Head of caudate nucleus (tissue), 42 donors: Measurements from ENCODE around the gene ZFHX3.

Experiments used
- DNase-seq, 42 donors: peaks; one replicate each; pipeline versions ENCODE4 v3.0.0 to v3.0.0-alpha.2; 2020 to 2021; ENCODE audit warnings: mixed read lengths in 7 of 42
- intact Hi-C: fragments of 100-400 bp; cut with DNase I; formaldehyde crosslinking; loops from one replicate; pipeline ENCODE4 v1.15.0; 2022

Gene ZFHX3

DNA sequence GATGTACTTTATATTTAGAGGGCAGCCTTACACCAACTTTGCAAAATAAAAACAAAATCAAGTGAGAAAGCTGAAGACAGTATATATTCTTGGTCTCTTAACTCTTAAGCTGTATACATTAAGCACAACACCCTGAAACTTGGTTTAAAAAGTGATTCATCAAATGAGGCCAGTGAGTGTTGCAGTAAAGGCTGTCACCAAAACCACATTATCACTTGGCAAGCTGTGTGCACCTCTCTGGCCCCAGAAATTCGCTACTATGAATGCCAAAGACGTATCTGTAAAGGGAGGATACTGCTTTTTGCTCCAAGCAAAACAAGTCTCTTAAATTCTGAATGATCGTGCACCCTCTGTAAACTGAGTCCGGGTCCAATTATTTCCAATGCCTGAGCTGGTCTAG, 163.9 kb downstream of the ZFHX3 start:
- intact Hi-C loops = no loop called here
- DNase-seq = no peak

DNA sequence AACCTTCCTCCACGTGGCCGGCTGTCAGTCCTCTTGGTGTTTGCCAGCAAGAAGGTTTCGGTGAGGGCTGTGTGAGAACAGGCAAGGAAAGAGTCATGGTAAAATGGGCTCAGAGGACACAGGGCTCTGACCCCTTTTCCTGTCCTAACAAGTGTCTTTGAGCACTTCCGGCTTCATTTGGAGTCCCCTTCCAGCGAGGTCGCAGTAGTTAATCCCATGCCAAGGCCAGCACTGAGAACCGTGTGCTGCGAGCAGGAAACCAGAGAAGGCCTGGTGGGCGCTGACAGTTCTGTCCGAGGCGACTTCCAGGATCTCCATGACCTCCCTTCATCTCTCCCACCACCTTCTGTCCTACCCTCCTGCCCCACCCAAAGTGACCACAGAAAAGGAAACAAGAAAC, 168.1 kb downstream of the ZFHX3 start:
- no peak for DNase-seq
- intact Hi-C loops = no loop called here

DNA sequence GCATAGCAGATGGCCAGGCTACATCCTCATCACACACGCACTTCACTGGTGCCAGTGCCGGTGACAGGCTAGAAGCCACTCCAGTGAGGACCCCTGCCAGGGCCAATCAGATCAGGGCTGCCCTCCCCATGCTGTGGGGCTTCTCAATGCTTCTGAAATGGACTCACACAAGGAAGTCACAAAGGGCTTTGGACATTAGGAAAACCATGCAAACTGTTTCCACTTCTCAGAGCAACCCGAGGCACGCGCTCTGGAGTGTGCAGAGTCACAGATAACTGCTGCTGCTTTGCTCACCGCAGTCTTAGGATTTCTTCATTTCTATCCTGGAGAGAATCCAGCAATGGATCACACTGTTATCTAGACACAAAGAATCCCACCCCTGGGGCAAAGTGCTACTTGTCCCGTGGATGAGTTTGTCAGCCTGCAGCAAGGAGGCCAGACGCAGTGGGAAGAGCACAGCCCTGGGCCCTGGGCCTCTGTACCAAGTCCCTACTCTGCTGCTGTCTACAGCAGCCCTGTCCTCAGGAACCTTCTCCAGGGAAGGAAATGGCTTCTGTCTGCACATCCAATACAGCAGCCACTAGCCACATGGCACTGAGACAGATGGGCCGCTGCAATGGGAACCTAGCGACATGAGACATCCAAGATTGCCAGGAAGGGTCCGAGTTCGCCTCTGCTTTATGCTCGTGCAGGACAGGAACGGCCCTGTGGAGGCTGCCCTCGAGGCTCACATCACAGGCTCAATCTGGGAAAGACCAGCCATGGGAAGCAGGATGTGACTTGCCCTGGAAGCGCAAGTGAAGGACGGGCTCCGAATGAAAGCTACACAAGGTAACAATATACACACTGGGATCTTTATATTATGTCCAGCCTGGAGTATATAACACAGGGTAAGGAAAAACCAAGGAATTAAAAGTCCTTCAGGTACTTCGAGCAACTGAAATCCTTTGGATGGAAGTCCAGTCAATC, 169.3 kb downstream of the ZFHX3 start:
- no peak for DNase-seq
- intact Hi-C loops = no loop called here

DNA sequence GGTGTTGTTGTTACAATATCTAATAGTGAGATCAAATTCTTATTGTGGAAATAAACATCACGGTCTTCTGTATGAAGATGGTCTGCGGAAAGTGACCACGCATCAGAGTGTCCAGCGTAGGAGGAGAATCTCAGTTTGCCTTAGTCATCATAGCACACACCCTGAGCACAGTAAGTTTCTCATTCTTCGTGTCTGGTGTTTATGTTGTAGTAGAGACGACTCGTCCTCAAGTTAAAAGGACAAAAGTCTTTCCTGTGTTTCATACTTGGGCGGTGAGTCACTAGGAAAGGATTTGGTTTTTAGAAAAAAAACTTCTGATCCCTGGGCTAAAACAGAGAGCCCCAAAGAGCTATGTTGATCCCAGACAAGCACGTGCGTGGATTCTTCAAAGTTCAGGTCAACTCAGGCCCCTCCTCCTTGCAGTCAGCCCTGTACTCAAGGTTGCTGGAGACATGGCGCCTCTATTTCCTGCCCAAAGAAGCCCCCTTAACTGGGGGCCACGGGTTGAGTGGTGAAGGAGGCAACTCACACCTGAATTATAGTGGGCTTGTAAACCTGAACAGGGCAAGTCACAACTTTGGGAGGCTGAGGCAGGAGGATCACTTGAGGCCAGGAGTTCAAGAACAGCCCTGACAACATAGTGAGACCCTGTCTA, 170.4 kb downstream of the ZFHX3 start:
- no peak for DNase-seq
- intact Hi-C loops = no loop called here

DNA sequence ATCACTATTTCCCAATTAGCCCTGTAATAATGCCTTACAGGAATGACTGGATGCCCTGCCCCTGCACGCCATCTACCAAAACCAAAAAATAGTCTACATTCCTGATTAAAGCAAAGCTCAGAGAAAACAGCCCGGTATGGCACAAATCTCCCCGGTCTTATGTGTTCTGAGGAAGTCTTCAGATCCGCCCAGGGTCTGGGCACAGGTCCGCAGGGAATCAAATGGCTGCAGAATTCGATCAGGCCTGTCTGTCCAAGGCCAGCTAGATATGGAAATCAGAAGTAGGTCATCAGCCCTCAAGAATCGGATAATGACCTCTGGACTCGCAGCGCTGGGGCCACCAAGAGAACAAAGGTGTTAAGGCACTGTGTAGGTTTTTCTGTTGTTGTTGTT, 171.0 kb downstream of the ZFHX3 start:
- DNase-seq = no peak
- intact Hi-C loops = no loop called here

DNA sequence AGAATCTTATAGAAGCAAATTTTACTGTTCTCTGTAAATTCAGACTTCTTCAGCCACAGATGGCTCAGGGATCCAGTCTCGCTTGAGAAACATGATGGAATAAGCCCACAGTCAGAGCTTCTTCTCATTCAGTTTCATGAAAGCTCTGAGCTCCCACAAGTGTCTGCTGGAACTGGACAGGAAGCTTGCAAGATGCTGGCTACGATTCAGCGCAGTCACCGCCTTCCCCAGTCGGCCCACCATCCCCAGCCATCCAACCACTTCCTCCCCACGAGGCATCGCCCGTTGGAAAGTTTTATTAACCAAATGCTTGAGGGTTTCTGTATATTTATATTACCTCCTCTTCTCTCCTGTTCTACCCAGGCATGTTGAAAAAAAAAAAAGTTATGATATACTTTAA, 171.7 kb downstream of the ZFHX3 start:
- peak in 23 of 42 donors; percentile 15 to 60 (median 38) for DNase-seq
- intact Hi-C loops = no loop called here

DNA sequence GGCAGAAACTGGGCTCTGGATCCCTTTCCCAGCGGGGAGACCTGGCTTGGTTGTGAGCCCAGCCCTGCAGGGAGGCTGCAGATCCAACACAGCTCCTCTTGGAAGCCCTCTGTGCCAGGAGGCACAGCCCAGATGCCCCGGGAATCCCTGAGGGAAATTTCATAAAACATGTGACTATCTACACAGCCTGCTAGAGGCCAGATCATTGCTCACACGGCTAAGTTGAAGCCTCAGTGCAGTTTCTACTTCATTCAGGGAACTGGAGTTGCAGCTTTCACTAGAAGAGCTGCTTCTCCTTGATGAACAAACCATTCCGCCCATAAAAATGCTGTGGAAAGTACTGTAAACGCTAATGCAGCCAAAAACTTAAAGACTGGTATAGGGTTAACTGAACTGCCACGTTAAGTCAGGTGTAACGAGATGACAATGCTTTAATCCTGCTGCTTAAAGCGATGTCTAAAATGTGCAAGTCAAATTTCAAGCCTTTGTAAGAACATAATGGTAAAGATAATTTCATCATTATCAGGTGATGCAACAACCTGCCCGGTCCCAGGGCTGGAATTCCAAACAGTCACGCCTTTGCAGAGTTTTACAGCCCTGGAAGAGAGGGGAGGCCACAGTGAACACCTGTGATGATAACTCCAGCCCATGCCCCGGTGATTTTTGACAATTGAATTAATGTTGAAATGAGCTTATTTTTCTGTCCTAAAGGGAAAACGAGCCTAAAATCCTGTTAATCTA, 172.5 kb downstream of the ZFHX3 start:
- intact Hi-C loops = no loop called here
- DNase-seq = no peak

DNA sequence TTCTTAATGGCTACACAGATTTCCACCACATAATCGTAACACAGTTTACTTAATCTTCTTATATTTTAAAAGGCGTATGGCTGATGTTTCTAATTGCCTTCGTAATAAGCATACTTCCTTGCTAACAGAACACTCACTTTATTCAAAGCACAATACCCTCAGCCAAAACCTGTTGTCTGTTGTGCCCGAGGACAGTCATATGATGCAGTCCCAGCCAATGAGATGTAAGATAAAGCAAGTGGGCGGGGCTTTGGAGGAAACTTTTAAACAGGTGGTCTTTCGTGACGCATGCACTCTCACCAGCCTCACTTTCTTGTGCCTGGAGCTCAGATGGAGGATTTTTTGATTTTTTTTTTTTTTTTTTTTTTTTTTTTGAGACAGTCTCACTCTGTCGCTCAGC, 174.1 kb downstream of the ZFHX3 start:
- intact Hi-C loops = no loop called here

DNA sequence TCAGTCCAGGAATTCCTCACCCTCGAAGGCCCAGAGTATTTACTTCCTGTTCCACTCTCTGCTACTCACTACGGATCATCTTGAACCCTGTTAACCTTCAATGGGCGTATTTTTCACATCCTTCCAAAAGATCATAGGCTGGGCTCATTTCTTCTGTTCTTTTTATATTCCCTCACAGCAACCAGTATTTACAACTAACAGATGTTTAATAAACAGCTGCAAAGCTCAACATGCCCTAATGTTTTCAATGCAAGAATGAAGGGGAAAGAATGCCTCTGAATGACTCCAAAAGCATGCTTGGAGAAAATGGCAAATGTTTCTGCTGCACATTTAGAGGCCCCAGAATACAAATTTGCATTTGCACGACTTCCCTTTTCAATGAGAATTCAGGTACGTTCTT, 174.9 kb downstream of the ZFHX3 start:
- intact Hi-C loops = no loop called here
- no peak for DNase-seq

More for the DNA sequence above, 174.1 kb downstream of the ZFHX3 start:
- peak in 1 of 42 donors; percentile 3 for DNase-seq

DNA sequence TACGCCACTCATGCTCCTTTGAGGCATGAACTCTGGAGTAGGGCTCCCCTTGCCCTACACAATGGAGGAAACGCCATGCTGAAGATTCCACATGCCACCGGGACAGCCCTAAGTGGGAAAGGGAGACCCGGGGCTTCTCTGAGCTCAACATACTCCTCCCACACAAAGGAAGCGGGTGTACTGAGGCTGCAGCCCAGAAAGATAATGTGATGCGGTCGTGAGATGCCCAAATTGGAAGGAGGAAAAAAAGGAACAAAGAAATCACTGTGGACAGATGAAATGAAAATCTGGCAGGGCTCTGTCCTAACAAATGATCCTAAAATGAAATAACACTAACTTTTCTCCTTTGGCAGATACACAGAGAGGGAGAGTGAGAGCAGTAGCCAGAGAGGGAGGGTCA, 182.1 kb downstream of the ZFHX3 start:
- no peak for DNase-seq
- intact Hi-C loops = no loop called here

DNA sequence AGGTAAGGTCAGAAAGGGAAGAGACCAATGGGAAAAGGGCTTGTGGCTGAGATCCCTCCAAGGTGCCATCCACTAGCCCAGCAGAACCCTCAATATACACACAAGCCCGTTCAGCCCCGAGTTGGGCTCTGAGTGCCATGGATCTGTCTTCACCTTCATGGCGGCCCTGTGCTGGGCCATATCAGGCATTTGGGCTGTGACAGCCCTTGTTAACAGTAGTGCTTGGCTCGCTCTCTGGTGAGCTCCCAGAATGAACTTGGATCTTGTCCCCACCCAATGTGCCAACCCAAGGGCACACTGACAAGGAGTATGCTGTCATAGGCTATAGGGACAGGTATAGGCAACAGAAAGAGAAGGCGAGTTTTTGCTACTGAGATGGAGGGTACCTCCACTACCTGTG, 182.7 kb downstream of the ZFHX3 start:
- no peak for DNase-seq
- intact Hi-C loops = no loop called here

DNA sequence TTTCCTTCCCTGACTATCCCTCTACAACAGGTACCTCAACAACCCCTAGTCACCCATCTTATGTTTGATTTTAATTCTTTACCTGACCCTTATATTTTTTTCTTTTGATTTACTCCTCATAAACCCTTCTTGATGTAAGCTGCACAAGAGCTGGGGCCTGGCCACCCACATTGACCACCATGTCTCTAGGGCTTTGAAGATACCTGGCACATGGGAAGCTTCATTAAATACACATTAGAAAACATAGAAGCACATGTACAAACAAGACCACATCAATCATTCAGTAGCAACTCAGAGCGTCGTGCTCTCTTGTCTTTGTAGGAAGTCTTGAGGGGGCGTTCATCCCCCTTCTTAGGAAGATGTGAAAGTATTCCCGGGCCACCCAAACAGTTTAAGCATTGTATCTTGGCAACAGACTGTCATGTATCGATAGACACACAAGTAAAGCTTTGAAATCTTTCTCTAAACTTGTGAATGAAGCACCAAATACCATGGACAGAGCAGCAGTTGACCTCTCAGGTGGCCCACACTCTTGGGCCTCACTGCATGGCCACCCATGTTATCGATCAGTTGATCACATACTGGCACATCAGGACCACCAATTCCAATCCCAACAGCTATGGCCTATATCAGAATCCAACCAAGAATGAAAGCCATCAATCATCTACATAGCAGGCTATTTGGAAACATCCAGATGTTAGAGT, 183.6 kb downstream of the ZFHX3 start:
- intact Hi-C loops = no loop called here
- DNase-seq = peak in 1 of 42 donors; percentile 1

DNA sequence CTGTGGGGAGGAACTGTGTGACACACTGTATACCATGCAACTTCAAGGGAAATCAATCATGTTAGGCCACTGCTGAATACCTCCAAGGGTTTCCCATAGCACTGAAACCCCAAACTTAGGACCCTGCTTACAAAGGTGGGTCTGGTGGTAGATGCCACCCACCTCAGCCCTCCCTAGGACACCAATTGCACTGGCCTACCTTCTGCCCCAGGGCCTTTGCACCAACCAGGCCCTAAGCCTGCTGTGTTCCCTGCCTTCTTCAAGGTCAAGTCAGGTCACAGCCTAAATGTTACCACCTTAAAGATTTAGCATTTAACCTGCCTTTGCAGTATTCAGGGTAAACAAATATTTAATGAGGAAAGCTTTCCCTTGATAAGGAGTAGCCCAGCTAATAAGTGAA, 185.8 kb downstream of the ZFHX3 start:
- intact Hi-C loops = no loop called here
- DNase-seq = no peak

DNA sequence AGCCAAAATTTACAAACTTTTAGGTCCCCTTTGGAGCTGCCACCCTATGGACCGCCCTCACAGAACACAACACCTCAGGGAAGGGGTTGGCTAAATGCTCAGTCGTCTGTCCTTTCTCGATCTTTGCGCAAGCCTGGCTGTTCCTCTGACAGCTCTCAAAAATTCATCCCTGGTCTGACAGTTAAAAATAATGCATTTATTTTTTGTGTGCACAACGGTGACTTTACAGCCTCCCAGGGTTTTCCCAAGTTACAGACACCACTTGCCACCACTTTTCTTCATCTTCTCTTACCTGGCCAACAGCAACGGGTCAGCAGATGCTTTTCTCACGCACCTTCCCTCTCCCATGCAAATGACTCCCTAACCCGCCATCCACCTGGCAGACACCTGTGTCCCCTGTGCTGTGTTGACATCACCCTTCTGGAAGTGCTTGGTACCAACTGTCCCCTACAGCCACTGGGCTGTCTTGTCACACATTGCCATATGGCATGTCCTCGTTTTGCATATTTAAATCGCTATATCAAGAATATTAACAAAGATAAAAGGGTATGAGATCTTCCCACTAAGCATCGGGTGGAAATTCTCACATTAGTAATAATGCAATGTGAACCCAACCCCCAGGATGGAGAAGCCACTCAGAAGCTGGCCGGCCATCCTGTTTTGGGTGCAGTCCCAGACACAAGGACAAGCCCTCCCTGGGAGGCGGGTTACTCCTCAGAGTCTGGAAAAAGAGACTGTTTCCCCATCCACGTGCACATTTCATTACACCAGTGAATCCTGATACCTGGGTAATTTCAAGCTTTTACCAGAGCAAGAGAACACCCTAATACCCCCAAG, 187.0 kb downstream of the ZFHX3 start:
- peak in 7 of 42 donors; percentile 1 to 59 (median 32) for DNase-seq
- intact Hi-C loops = no loop called here

DNA sequence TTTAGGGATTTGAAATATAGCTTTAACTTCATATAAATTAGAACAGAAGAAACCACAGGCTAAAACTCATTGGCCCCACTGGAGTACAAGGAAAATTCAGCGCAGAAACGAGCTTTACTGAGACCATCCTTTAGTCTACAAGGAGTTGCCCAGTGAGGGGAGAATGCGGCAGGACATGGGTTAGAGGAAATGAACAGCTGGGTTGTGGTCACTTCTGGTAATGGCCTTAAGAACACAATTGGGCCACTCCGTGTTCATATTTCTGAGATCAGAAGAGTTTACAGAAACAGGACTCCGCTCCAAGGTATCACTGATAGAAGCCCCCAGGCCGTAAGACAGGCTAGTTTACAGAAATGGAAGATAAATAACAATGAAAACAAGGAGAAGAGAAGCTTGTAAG, 188.3 kb downstream of the ZFHX3 start:
- intact Hi-C loops = no loop called here
- peak in 1 of 42 donors; percentile 16 for DNase-seq

DNA sequence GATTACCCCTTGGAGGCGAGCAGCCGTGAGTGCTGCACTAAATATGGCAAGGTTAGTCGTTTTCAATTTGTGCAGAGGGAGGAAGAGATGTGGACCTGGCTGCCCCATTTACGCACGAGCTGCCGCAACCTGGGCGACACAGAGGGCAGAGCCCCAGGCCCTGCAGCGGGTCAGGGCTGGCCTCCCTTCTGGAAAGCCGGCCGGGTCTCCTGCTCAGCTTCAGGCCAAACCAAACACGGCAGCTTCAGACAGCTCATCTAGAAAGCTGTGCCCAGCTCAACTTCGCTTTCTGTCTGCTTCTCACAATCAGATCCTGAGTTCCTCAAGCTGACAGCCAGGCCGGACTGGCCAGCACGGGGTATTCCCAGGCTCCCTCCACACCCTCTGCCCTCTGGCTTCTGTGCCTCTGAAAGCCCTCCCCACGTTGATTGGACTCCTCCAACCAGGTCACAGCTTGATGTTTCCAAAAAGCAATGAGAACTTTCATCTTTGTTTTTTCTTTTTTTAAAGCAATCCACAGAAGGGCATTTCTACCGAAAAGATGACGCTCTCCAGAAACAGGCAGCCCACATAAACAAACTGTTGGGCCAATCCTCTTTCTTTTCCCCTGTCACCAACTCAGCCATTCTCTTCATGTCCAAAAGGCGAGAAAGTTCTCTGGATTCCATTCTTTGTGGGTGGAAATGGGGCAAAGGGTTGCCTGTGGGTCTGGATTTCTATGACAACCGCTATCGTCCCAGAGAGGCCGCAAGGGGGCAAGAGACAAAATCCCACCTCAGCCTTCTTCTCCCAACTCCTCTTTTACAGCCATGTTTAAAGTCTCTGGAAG, 189.0 kb downstream of the ZFHX3 start:
- intact Hi-C loops = no loop called here
- DNase-seq = peak in 10 of 42 donors; percentile 32 to 60 (median 41)
